Measurements from ENCODE around the gene ICOSLG.
"Not testable (repeated sequence)": the region's sequence is repeated elsewhere in the genome, so short reads cannot be mapped to it uniquely, and the experiment has no call there.

ICOSLG gene

GRCh38 chr21:44263768-44264167 lies 23.0 kb upstream of the ICOSLG start:
- no peak for DNase-seq

GRCh38 chr21:44263221-44263760 lies 22.5 kb upstream of the ICOSLG start:
- no peak for DNase-seq

- DNase-seq = no peak
These were observed 21.8 kb upstream of the ICOSLG start for GRCh38 chr21:44262338-44263056.

GRCh38 chr21:44261675-44262295 lies 21.0 kb upstream of the ICOSLG start, which contains the start of gene DNMT3L:
TSS of gene DNMT3L (minus strand) at chr21:44261897. CDS start at chr21:44261259, 638 bp downstream.
- DNase-seq = no peak

GRCh38 chr21:44260791-44261631 lies 20.3 kb upstream of the ICOSLG start:
- no peak for DNase-seq

- no peak for DNase-seq
These were observed 19.3 kb upstream of the ICOSLG start for GRCh38 chr21:44260066-44260465.

- no peak for DNase-seq
These were observed 18.5 kb upstream of the ICOSLG start for GRCh38 chr21:44259082-44259705.

- no peak for DNase-seq
These were observed 17.4 kb upstream of the ICOSLG start for GRCh38 chr21:44258056-44258725.

GRCh38 chr21:44255511-44255981 lies 14.8 kb upstream of the ICOSLG start:
- no peak for DNase-seq

- no peak for DNase-seq
These were observed 13.3 kb upstream of the ICOSLG start for GRCh38 chr21:44253832-44254710.

GRCh38 chr21:44249204-44250037 lies 8.7 kb upstream of the ICOSLG start:
- not testable (repeated sequence) for DNase-seq

GRCh38 chr21:44247904-44248303 lies 7.2 kb upstream of the ICOSLG start:
- DNase-seq = not testable (repeated sequence)

- DNase-seq = not testable (repeated sequence)
These were observed 3.2 kb upstream of the ICOSLG start for GRCh38 chr21:44243980-44244379.

GRCh38 chr21:44241281-44241680 lies 538 bp upstream of the ICOSLG start:
- DNase-seq = not testable (repeated sequence)

GRCh38 chr21:44240353-44240752 lies 390 bp downstream of the ICOSLG start:
- DNase-seq = not testable (repeated sequence)

GRCh38 chr21:44229561-44229960 lies 11.2 kb downstream of the ICOSLG start:
- not testable (repeated sequence) for DNase-seq

- not testable (repeated sequence) for DNase-seq
These were observed 12.6 kb downstream of the ICOSLG start for GRCh38 chr21:44228109-44228508.

GRCh38 chr21:44227614-44228013 lies 13.1 kb downstream of the ICOSLG start:
- not testable (repeated sequence) for DNase-seq

GRCh38 chr21:44225605-44226004 lies 15.1 kb downstream of the ICOSLG start:
- DNase-seq = not testable (repeated sequence)

- not testable (repeated sequence) for DNase-seq
These were observed 17.4 kb downstream of the ICOSLG start for GRCh38 chr21:44223334-44223733.

Data from DMS153 (cell line).